ENCODE measurements around the gene NUDT19.
"Not testable (repeated sequence)": the region's sequence is repeated elsewhere in the genome, so short reads cannot be mapped to it uniquely, and the experiment has no call there.

The NUDT19 gene

GRCh38 chr19:32687681-32688080 is 3.9 kb upstream of the NUDT19 start:
- TF ChIP-seq, protein P1, sequence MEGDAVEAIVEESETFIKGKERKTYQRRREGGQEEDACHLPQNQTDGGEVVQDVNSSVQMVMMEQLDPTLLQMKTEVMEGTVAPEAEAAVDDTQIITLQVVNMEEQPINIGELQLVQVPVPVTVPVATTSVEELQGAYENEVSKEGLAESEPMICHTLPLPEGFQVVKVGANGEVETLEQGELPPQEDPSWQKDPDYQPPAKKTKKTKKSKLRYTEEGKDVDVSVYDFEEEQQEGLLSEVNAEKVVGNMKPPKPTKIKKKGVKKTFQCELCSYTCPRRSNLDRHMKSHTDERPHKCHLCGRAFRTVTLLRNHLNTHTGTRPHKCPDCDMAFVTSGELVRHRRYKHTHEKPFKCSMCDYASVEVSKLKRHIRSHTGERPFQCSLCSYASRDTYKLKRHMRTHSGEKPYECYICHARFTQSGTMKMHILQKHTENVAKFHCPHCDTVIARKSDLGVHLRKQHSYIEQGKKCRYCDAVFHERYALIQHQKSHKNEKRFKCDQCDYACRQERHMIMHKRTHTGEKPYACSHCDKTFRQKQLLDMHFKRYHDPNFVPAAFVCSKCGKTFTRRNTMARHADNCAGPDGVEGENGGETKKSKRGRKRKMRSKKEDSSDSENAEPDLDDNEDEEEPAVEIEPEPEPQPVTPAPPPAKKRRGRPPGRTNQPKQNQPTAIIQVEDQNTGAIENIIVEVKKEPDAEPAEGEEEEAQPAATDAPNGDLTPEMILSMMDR (IDR thresholded peaks at IDR 0.05) = no peak
- no peak for TF ChIP-seq ZFX (IDR thresholded peaks at IDR 0.05; ENCODE audit: borderline replicate concordance)
- H3K27ac ChIP-seq = no peak overlapping the region

DNA sequence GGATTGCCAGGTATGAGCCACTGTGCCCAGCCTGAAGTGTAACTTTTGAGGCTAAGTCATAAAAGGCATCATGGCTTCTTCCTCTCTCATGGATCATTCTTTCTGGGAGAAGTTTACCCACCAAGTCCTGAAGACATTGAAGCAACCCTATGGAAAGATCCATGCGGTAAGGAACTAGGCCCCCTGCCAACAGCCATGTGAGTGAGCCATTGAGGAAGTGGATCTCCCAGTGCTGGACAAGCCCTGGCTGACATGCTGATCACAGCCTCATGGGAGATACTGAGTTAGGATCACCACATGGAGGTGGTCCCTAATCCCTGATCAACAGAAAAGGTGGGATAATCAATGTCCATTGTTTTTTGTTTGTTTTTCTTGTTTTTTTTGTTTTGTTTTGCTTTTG is 3.3 kb upstream of the NUDT19 start:
- TF ChIP-seq, protein P1 (IDR thresholded peaks at IDR 0.05) = no peak
- TF ChIP-seq ZFX (IDR thresholded peaks at IDR 0.05; ENCODE audit: borderline replicate concordance) = no peak
- H3K27ac ChIP-seq = no peak overlapping the region

DNA sequence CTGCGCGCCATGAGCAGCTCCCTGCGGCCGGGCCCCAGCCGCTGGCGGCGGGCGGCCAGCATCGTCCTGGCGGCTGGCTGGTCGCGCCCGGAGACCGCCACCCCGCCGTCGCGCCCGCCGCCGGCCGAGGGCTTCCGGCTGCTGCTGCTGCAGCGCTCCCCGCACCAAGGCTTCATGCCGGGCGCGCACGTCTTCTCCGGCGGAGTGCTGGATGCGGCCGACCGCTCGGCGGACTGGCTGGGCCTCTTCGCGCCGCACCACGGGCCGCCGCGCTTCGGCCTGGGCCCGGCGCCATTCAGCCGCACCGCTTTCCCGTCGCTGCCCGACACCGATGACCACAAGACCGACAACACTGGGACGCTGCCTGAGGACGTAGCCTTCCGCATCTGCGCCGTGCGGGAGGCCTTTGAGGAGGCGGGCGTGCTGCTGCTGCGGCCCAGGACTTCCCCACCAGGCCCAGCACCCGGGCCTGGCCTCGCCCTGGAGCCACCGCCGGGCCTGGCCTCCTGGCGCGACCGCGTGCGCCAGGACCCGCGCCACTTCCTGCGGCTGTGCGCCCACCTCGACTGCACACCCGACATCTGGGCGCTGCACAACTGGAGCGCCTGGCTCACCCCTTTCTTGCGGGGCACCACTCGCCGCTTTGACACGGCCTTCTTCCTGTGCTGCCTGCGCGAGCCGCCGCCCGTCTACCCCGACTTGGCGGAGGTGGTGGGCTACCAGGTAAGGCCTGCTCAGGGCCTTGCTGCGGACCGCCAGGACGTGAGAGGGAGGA is 518 bp downstream of the NUDT19 start:
- TF ChIP-seq, protein P1 (IDR thresholded peaks at IDR 0.05) = no peak
- no peak for TF ChIP-seq ZFX (IDR thresholded peaks at IDR 0.05; ENCODE audit: borderline replicate concordance)
- H3K27ac ChIP-seq = peak overlapping the region; percentile 84

DNA sequence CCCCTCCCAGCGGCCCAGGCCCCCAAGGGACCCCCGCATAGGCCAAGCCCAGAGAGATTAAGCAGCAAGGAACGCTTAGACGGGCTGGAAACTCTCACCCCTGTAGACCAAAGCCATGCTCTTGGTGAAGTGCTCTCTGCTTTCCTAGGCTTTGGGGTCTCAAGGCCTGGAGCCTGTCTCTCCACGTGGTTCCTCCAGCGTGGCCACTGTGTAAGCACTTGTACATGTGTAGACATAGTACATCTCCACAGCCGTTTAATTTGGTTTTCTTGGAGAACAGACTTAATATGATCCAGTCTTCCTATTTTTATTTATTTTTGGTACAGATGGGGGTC is 1.1 kb downstream of the NUDT19 start:
- H3K27ac ChIP-seq = peak overlapping the region; percentile 84
- TF ChIP-seq ZFX (IDR thresholded peaks at IDR 0.05; ENCODE audit: borderline replicate concordance) = no peak
- TF ChIP-seq, protein P1 (IDR thresholded peaks at IDR 0.05) = no peak

- H3K27ac ChIP-seq = not testable (repeated sequence)
Measured at GRCh38 chr19:32693151-32694108, 1.8 kb downstream of the NUDT19 start.

DNA sequence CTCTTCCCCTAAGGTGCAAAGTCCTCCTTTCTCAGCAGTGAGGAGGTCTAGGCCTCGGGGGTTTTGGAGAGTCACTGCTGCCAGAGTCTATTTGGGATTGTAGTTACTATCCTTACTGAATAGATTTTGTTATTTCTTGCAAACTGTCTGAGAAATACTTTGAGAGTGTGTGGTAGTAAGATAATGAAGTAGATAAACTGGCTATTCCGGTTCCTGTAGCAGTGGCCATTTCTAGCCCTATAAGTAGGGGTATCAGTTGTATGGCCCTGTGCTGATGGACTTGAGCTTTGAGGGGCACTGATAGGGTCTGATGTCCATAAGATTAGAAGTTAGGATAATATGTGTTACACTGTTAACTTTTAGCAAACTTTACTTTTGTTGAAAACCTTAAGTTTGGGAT is 2.7 kb downstream of the NUDT19 start:
- H3K27ac ChIP-seq = not testable (repeated sequence)

DNA sequence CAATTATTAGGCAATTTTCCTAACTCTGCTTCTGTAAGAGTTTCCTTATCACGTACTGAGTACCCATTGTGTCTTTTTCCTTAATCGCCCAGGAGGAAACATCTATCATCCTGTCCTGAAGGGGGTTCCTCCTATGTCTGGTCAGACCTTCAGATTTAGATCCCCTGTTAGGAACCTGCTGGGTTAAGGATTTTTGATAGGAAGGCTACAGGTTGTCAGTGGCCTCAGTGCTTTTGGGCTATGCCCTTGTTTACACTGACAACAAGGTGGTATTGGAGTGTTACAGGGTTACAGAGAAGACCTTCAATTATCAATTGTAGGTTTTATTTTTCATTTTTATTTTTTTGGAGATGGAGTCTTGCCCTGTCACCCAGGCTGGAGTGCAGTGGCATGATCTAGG is 3.2 kb downstream of the NUDT19 start:
- H3K27ac ChIP-seq = not testable (repeated sequence)

GRCh38 chr19:32695506-32695905 is 3.9 kb downstream of the NUDT19 start:
- not testable (repeated sequence) for H3K27ac ChIP-seq

- H3K27ac ChIP-seq = not testable (repeated sequence)
Measured at GRCh38 chr19:32696771-32697170, 5.2 kb downstream of the NUDT19 start.

GRCh38 chr19:32700129-32700528 is 8.5 kb downstream of the NUDT19 start:
- not testable (repeated sequence) for H3K27ac ChIP-seq
